NCI-H1105 treated with DMSO at 0.1 percent for 48 hours (cell line): Measurements from ENCODE around the gene NAV1.

Source experiments
- DNase-seq: peaks from one replicate; lab custom pipeline; 2025; lab: John Stamatoyannopoulos, UW

NAV1 gene

DNA sequence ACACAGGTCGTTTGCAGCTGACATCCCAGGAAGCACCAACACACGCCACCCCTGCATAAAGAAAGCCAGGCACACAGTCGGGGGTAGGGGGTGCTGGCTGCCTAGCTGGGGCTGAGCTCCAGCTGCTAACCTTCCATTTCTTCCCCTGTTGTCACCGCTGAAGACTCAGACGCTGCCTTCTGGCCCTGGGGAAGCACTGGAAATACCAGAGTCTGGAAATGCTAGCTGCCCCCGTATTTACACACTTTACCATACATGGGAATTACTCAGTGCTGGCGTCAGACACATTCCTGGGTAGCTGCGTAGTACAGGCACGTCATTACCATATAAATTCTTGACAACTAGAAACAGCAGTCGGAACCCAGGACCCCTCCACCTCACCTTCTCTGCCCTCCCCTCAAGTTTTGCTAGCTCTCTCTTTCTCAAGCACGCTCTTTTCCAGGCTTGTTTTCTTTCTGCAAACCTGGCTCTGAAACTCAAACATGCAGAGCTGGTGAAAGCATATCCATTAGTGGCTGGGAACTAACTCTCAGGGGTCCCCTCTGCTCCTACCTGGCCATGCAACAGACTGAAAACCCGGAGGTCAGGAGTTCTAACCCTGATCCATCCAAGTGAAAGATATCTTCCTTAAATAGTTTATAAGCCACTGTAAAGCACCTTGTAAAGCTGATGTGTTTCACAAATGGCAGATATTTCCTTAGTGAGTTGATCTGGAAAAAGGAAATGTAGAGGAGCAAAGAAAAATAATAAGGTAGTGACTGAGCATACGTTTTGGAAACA lies 35.3 kb upstream of the NAV1 start:
- DNase-seq, result no peak

DNA sequence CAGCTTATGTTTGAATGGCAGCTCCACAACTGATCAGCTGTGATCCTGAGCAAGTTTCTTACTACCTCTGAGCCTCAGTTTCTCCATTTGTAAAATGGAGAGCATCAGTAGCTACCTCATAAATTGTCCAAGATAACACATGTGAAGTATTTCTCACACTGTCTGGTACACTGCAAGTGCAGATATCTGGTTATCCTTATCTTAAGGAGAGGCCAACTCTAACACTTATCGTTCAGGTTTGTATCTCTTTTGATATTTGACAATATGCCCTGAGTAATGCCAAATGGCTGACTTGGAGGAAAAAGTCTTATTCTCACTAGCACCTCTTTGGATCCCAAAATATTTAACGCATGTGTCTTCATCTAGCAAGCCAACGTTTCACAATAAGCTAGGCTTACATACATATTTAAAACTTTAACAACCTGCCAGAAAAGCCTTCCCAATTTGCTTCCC lies 34.7 kb upstream of the NAV1 start:
- DNase-seq, result no peak

- peak; percentile 80 for DNase-seq
Observed at GRCh38 chr1:201504799-201505502, 34.0 kb upstream of the NAV1 start.

- peak; percentile 75 for DNase-seq
Observed at GRCh38 chr1:201505503-201505890, 33.4 kb upstream of the NAV1 start.

DNA sequence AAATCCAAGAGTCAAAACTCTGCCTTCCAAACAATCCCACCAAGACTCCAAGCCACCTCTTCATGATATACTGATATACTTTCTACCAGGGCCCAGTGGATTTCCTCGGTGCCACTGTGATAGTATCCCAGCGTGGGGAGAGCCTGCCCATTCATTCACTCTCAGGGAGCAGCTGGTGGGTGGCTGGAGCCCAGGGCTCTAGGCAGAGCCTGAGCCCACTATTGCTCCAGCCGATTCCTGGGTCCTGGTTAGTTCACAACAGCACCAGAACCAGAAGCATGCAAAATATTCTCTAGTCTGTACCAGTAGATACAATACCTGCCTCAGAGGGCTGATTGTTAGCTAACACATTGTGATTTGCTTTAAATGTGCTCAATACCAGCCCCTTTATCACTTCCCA lies 32.8 kb upstream of the NAV1 start:
- no peak for DNase-seq

DNA sequence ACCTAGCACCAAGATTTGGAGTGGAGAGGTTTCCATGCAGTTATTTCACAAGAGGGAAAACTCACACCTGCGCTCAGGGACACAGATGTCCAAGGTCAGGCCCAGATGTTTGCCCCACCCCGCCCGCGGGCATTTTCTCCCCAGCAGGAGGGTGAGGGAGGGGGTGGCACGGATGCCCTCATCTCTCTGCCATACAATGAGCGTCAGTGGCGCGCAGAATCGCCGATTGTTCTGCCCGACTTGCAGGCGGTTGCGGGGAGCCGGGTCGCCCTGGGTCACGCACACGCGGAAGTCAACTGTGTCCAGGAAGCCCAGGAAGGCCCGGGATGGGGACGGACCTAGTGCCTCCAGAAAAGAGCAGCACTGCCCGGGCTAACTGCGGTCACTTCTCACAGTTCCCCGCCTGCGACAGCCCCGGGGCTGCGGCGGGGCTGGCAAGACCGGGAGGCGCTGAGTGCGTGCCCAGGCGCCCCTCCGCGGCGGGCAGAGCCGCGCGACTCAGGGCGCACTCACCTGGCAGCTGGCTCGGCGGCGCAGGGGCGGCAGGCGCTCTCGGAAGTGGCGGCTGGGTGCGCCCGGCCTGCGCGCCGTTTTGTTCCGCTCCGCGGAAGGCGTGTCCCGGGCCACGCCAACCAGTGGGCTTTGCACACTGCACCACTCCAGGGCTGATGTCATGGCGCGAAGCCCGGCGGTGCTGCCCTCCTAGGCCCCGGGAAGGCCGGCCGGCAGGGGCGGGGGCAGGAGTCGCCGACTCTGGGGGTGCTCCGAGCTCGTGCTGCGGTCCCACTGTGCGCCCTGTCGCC lies 32.2 kb upstream of the NAV1 start, which contains the start of gene CSRP1:
Gene CSRP1 (minus strand): TSS at position 567 of the 803 bp plus-strand sequence. CDS start 10,820 bp downstream, outside the sequence.
- peak; percentile 74 for DNase-seq

DNA sequence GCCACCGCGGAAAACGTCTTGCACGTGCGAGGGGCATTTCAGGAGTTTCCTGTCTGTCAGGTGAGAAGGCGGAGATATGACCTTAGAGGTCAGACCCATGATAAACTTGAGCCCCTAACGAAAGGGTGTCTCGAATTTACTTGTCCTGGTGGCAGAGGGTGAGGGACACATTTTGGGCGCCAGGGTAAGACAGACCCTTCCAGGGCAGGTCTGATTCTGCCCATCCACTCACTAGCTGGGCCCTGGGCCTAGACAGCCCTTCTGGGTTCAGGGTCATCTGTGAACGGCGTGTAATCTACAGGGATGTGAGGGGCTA lies 31.6 kb upstream of the NAV1 start:
- DNase-seq, result no peak

- no peak for DNase-seq
Observed at GRCh38 chr1:201508809-201509208, 30.1 kb upstream of the NAV1 start.

DNA sequence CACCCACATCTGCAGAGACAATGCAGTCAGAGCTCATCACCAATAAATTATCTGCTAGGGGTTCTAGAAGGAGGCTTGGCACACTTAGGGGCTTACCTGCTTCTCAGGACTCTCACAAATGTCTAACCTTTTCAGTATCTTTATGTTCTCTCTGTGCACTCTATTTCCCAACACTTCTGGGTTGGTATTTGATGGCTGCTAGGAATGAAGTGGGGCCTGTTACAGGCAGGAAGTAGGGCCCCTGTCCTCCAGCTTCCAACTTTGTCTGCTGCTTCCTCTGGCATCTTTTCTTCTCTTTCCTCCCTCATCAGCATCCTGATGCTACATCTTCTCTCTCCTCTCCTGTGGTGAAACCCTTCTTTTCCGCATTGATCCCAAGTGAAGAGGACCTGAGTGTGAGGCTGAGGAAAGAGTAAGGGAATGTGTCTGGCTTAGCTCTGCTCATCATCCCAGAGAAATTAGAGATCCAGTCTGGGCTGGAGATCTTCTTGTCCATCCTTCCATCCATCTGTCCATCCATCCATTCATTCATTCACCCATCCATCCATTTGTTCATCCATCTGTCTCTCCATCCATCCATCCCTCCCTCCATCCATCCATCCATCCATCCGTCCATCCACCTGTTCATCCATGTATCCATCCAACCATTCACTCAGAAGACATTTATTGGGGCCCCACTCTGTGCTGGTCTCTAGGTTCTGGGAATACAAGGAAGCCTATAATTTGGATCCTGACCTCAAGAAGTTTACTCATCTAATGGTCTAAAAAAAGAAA lies 29.1 kb upstream of the NAV1 start:
- no peak for DNase-seq

GRCh38 chr1:201510734-201511133 lies 28.2 kb upstream of the NAV1 start:
- no peak for DNase-seq

GRCh38 chr1:201511396-201511940 lies 27.5 kb upstream of the NAV1 start:
- DNase-seq, result no peak

DNA sequence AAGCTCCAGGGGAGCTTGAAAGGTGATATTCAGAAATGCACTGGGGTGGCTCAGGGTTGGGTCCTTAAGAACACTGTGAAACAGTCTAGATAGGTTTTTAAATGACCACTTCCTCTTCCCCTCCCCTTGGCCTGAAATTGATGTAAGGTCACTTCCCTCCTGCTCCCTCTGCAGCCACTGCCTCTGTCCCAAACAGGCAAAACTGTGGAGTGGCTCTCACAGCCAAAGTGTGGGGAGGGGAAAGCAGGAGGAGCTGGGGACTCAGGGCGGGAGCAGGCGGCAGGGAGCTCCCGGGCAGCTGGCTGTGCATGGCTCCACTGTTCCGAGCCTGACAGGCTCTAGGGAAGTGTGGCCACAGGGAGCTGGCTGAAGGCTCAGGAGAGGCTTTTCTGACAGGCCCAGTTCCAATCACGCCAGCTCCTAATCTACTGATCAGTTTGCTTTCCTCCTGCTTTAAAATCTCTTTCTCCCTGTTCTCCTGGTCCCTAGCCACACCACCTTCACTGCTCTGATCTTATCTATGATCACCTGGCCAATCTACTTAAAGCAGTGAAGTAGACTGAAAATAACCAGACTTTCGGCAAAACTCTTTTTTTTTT lies 26.9 kb upstream of the NAV1 start:
- DNase-seq, result no peak

GRCh38 chr1:201513498-201514243 lies 25.3 kb upstream of the NAV1 start:
- no peak for DNase-seq

DNA sequence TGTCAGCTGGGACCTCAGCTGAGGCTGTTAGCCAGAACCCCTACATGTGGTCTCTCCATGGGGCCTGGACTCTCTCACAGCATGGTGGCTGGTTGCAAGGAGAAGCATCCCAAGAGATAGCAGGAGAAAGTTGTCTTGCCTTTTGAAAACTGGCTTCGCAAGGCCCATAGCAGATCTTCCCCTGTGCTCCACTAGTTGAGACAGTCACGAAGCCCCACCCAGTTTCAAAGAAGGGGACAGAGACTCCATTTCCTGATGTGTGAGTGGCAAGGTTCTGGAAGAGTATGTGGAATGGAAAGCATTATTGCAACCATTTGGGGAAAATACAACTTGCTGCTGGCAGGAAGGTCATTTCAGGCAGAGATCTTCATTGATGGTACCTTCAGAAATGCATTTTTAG lies 24.5 kb upstream of the NAV1 start:
- DNase-seq, result no peak

GRCh38 chr1:201515062-201515750 lies 23.7 kb upstream of the NAV1 start:
- DNase-seq, result no peak

- no peak for DNase-seq
Observed at GRCh38 chr1:201515895-201516294, 23.0 kb upstream of the NAV1 start.

DNA sequence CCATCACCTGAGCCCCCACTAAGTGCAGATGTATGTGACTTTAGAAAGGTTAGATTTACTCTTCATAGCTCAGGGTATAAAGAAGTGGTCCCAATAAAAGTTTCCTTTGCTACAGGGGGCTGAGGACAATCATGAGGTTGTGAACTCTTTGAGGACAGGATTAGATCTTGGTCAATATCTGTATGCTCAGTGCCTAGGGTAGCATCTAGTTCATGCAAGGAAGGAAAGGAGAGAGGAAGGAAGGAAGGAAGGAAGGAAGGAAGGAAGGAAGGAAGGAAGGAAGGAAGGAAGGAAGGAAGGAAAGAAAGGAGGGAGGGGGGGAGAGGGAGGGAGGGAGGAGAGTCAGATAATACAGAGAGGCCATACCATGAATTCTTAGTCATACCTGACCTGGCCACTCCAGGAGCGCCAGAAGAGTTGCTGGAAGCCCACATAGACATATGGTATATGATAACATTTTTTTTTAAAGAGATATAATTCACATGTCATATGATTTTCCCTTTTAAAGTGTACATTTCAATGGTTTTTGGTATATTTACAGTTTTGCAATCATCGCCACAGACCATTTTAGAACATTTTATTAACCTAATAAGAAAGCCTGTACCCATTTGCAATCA lies 22.3 kb upstream of the NAV1 start:
- DNase-seq, result no peak

DNA sequence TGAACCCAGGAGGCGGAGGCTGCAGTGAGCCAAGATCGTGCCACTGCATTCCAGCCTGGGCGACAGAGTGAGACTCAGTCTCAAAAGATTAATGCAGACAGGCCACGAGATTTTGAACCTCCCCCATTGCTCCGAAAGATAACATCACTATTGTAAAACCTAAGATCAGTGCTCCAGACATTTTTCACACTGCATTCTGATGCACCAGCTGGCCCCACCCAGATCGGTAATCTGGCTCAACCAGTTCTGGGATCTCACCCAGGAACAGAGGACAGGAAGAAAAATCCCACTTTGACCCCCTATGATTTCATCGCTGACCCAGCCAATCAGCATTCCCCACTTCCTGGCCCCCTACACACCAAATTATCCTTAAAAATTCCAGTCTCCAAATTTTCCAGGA lies 21.3 kb upstream of the NAV1 start:
- no peak for DNase-seq

GRCh38 chr1:201518071-201518470 lies 20.9 kb upstream of the NAV1 start:
- DNase-seq, result no peak
